ENCODE results near the gene VPS25. TPM values are rescaled to one million over a fixed set of nuclear protein-coding genes. Genes with fewer than 3 reads are reported as not detected.

VPS25 gene
- total and polyA plus RNA-seq, 4 donors, result 39.6 to 106 (median 59.5) TPM

GRCh38 chr17:42779936-42780850 is 6.9 kb downstream of the VPS25 start, which contains the start of gene WNK4:
WNK4 (plus strand) TSS chr17:42780610; CDS start chr17:42780699, 89 bp downstream.
- Histone ChIP-seq H3K4me3 (ENCODE audit: low read depth, low read length) (peak within 1 kb of the TSS; percentile 48), H3K27me3 (ENCODE audit: control insufficient read depth, insufficient read depth, low read length) (peaks cover 54% of the 10 kb centered on the region), H3K9me3 (ENCODE audit: control insufficient read depth, insufficient read depth, low read length) (no peaks in the 10 kb centered on the region), H3K36me3 (ENCODE audit: control insufficient read depth, insufficient read depth, low read length) (peaks cover 35% of the 10 kb centered on the region), H3K4me1 (ENCODE audit: control insufficient read depth, insufficient read depth, low read length) (peaks cover 44% of the 10 kb centered on the region), H3K27ac (ENCODE audit: low read depth, low read length) (no peak within 1 kb of the TSS)
- peak in 1 of 6 donors; percentile 35 for DNase-seq (ENCODE audit: low read depth in 4 of 6, low spot score in 6 of 6)
- WGBS (ENCODE audit: insufficient coverage), result 2% methylated on average over 57 of the region's 65 CpGs

DNA sequence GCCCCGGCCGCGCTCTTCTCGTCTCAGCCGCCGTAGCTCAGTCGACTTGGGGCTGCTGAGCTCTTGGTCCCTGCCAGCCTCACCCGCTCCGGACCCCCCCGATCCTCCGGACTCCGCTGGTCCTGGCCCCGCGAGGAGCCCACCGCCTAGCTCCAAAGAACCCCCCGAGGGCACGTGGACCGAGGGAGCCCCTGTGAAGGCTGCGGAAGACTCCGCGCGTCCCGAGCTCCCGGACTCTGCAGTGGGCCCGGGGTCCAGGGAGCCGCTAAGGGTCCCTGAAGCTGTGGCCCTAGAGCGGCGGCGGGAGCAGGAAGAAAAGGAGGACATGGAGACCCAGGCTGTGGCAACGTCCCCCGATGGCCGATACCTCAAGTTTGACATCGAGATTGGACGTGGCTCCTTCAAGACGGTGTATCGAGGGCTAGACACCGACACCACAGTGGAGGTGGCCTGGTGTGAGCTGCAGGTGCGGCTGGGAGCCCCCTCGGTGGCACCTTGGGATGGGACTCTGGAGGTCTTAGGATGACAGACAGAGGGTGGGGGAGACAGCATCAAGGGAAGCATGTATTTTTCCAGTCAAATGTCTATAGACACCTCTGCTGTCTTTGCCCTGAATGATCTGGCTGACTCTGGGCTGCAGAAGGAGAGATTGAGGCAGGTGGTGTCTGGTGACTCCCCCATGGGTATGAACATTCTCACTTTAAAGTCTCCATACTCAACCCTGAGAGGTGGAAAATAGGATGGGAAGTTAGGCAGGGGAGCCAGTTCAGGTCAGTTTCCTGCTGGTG is 7.8 kb downstream of the VPS25 start:
- no peak overlapping the region for H3K27ac ChIP-seq (ENCODE audit: low read depth, low read length)
- 4% methylated on average over 39 of the region's 39 CpGs for WGBS (ENCODE audit: insufficient coverage)
- peaks cover 27% of the 10 kb centered on the region for H3K36me3 ChIP-seq (ENCODE audit: control insufficient read depth, insufficient read depth, low read length)
- H3K4me1 ChIP-seq (ENCODE audit: control insufficient read depth, insufficient read depth, low read length), result peaks cover 48% of the 10 kb centered on the region
- DNase-seq (ENCODE audit: low read depth in 4 of 6, low spot score in 6 of 6), result no peak
- H3K27me3 ChIP-seq (ENCODE audit: control insufficient read depth, insufficient read depth, low read length), result peaks cover 63% of the 10 kb centered on the region
- peak overlapping the region; percentile 48 for H3K4me3 ChIP-seq (ENCODE audit: low read depth, low read length)
- no peaks in the 10 kb centered on the region for H3K9me3 ChIP-seq (ENCODE audit: control insufficient read depth, insufficient read depth, low read length)

- peaks cover 48% of the 10 kb centered on the region for H3K4me1 ChIP-seq (ENCODE audit: control insufficient read depth, insufficient read depth, low read length)
- no peak for DNase-seq (ENCODE audit: low read depth in 4 of 6, low spot score in 6 of 6)
- H3K27ac ChIP-seq (ENCODE audit: low read depth, low read length), result no peak overlapping the region
- no peaks in the 10 kb centered on the region for H3K9me3 ChIP-seq (ENCODE audit: control insufficient read depth, insufficient read depth, low read length)
- H3K27me3 ChIP-seq (ENCODE audit: control insufficient read depth, insufficient read depth, low read length), result peaks cover 69% of the 10 kb centered on the region
- 36% methylated on average over 5 of the region's 10 CpGs for WGBS (ENCODE audit: insufficient coverage)
- peaks cover 22% of the 10 kb centered on the region for H3K36me3 ChIP-seq (ENCODE audit: control insufficient read depth, insufficient read depth, low read length)
- peak overlapping the region; percentile 48 for H3K4me3 ChIP-seq (ENCODE audit: low read depth, low read length)
Measured at GRCh38 chr17:42781639-42782165, 8.5 kb downstream of the VPS25 start.

DNA sequence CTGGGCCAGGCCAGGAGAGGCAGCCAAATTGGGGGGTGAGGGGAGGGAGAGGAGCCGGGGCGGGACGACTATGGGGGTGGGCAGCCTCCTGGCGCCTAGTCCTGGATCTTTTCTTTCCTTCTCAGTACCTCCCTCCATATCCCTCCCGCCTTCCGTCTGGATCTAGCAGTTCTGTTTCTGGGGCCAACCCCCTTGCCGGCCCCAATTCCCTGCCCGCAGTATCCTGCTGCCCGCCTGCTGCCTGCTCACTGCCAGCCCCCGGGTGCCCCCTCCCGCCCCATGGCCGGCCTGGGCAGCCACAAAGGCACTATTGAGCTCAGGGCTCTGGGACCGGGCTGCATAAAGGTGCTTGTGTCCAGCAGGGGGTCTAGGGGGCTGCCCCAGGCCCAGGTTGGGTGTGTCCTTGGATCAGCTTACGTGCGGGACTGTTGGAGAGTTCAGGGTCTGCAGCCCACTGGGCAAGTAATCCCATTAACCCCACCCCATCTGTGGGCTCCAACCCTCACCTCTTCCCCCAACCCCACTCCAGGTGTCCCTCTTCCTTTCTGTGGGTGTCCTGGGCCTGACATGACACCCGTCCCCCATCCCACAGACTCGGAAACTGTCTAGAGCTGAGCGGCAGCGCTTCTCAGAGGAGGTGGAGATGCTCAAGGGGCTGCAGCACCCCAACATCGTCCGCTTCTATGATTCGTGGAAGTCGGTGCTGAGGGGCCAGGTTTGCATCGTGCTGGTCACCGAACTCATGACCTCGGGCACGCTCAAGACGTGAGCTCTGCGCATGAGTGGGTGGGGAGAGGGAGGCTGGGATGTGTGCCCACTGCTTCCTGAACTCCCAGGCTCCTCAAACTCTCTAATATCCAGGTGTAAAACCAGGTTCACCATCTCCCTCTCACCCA is 9.2 kb downstream of the VPS25 start:
- peaks cover 16% of the 10 kb centered on the region for H3K36me3 ChIP-seq (ENCODE audit: control insufficient read depth, insufficient read depth, low read length)
- no peak for DNase-seq (ENCODE audit: low read depth in 4 of 6, low spot score in 6 of 6)
- H3K4me3 ChIP-seq (ENCODE audit: low read depth, low read length), result peak overlapping the region; percentile 48
- 30% methylated on average over 22 of the region's 29 CpGs for WGBS (ENCODE audit: insufficient coverage)
- peaks cover 76% of the 10 kb centered on the region for H3K27me3 ChIP-seq (ENCODE audit: control insufficient read depth, insufficient read depth, low read length)
- H3K4me1 ChIP-seq (ENCODE audit: control insufficient read depth, insufficient read depth, low read length), result peaks cover 48% of the 10 kb centered on the region
- H3K27ac ChIP-seq (ENCODE audit: low read depth, low read length), result no peak overlapping the region
- no peaks in the 10 kb centered on the region for H3K9me3 ChIP-seq (ENCODE audit: control insufficient read depth, insufficient read depth, low read length)

- DNase-seq (ENCODE audit: low read depth in 4 of 6, low spot score in 6 of 6), result no peak
- peaks cover 8% of the 10 kb centered on the region for H3K36me3 ChIP-seq (ENCODE audit: control insufficient read depth, insufficient read depth, low read length)
- peaks cover 48% of the 10 kb centered on the region for H3K4me1 ChIP-seq (ENCODE audit: control insufficient read depth, insufficient read depth, low read length)
- H3K4me3 ChIP-seq (ENCODE audit: low read depth, low read length), result no peak overlapping the region
- 30% methylated on average over 8 of the region's 9 CpGs for WGBS (ENCODE audit: insufficient coverage)
- H3K9me3 ChIP-seq (ENCODE audit: control insufficient read depth, insufficient read depth, low read length), result no peaks in the 10 kb centered on the region
- peaks cover 84% of the 10 kb centered on the region for H3K27me3 ChIP-seq (ENCODE audit: control insufficient read depth, insufficient read depth, low read length)
- H3K27ac ChIP-seq (ENCODE audit: low read depth, low read length), result no peak overlapping the region
Measured at GRCh38 chr17:42783062-42783790, 10.0 kb downstream of the VPS25 start.

GRCh38 chr17:42783791-42784138 is 10.5 kb downstream of the VPS25 start:
- Histone ChIP-seq H3K27ac (ENCODE audit: low read depth, low read length) (no peak overlapping the region), H3K4me1 (ENCODE audit: control insufficient read depth, insufficient read depth, low read length) (peaks cover 48% of the 10 kb centered on the region), H3K36me3 (ENCODE audit: control insufficient read depth, insufficient read depth, low read length) (peaks cover 3% of the 10 kb centered on the region), H3K27me3 (ENCODE audit: control insufficient read depth, insufficient read depth, low read length) (peaks cover 90% of the 10 kb centered on the region), H3K9me3 (ENCODE audit: control insufficient read depth, insufficient read depth, low read length) (no peaks in the 10 kb centered on the region), H3K4me3 (ENCODE audit: low read depth, low read length) (no peak overlapping the region)
- no peak for DNase-seq (ENCODE audit: low read depth in 4 of 6, low spot score in 6 of 6)
- WGBS (ENCODE audit: insufficient coverage), result 20% methylated on average over 22 of the region's 22 CpGs

- WGBS (ENCODE audit: insufficient coverage), result 27% methylated on average over 21 of the region's 25 CpGs
- no peaks in the 10 kb centered on the region for H3K9me3 ChIP-seq (ENCODE audit: control insufficient read depth, insufficient read depth, low read length)
- H3K4me1 ChIP-seq (ENCODE audit: control insufficient read depth, insufficient read depth, low read length), result peaks cover 48% of the 10 kb centered on the region
- DNase-seq (ENCODE audit: low read depth in 4 of 6, low spot score in 6 of 6), result peak in 1 of 6 donors; percentile 24
- no peak overlapping the region for H3K4me3 ChIP-seq (ENCODE audit: low read depth, low read length)
- H3K27me3 ChIP-seq (ENCODE audit: control insufficient read depth, insufficient read depth, low read length), result peaks cover 92% of the 10 kb centered on the region
- H3K27ac ChIP-seq (ENCODE audit: low read depth, low read length), result no peak overlapping the region
- H3K36me3 ChIP-seq (ENCODE audit: control insufficient read depth, insufficient read depth, low read length), result no peaks in the 10 kb centered on the region
Measured at GRCh38 chr17:42784409-42784808, 11.2 kb downstream of the VPS25 start.

DNA sequence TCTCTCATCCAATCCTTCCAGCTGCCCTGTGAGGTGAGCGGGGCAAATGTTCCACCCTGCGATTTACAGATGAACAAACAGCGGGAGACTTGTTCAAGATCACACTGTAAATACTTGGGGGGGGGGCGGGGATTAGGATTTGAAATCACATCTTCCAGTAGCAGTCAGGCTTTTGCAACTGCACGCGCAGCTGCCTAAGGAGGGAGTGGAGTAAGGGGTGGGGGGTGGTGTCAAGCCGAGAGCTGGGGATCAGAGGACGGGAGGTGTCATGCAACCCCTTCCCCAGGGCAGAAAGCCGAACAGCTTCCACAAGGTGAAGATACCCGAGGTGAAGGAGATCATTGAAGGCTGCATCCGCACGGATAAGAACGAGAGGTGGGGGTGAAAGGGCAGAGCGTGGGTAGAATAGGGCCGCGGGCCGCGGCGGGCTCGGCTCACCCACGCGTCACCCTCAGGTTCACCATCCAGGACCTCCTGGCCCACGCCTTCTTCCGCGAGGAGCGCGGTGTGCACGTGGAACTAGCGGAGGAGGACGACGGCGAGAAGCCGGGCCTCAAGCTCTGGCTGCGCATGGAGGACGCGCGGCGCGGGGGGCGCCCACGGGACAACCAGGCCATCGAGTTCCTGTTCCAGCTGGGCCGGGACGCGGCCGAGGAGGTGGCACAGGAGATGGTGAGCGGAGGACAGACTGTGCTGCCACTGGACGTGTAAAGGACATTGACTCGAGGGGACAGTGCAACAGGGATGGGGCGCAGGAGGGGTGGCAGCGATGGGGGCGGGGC is 11.8 kb downstream of the VPS25 start:
- Histone ChIP-seq H3K4me1 (ENCODE audit: control insufficient read depth, insufficient read depth, low read length) (peaks cover 45% of the 10 kb centered on the region), H3K27me3 (ENCODE audit: control insufficient read depth, insufficient read depth, low read length) (peaks cover 88% of the 10 kb centered on the region), H3K27ac (ENCODE audit: low read depth, low read length) (no peak overlapping the region), H3K4me3 (ENCODE audit: low read depth, low read length) (no peak overlapping the region), H3K9me3 (ENCODE audit: control insufficient read depth, insufficient read depth, low read length) (no peaks in the 10 kb centered on the region), H3K36me3 (ENCODE audit: control insufficient read depth, insufficient read depth, low read length) (no peaks in the 10 kb centered on the region)
- DNase-seq (ENCODE audit: low read depth in 4 of 6, low spot score in 6 of 6), result no peak
- WGBS (ENCODE audit: insufficient coverage), result 14% methylated on average over 45 of the region's 52 CpGs
